HepG2 (cell line): Measurements from ENCODE around the gene CSTF3. TPM values are rescaled to one million over a fixed set of nuclear protein-coding genes. Genes with fewer than 3 reads are reported as not detected.

Experiments used
- AGO2 ChIP-seq: fragments of 200-400 bp; formaldehyde crosslinking; optimal IDR thresholded peaks from 2 replicates; pipeline ENCODE3; 2017; ENCODE audit warnings: mild to moderate bottlenecking, low read depth, low read length, moderate library complexity
- E2F2 ChIP-seq: sonication (generic); formaldehyde crosslinking; IDR thresholded peaks from 2 replicates; pipeline ENCODE4 v1.4.0; 2020; ENCODE audit warnings: missing genetic modification reagents, borderline replicate concordance
- HDAC6 ChIP-seq: fragments of 200-600 bp; sonication (generic); IDR thresholded peaks from 2 replicates; pipeline ENCODE4 v1.7.0; 2017; ENCODE audit warnings: mild to moderate bottlenecking, antibody characterized with exemption, low read length, low read depth
- TP53 ChIP-seq: sonication (generic); formaldehyde crosslinking; conservative IDR thresholded peaks from 2 replicates; pipeline ENCODE4 v1.4.0; 2020; ENCODE audit warnings: missing genetic modification reagents
- ZBTB14 ChIP-seq: sonication (generic); formaldehyde crosslinking; IDR thresholded peaks from 2 replicates; pipeline ENCODE4 v1.4.0; 2020; ENCODE audit warnings: missing genetic modification reagents
- ZBTB2 ChIP-seq: sonication (generic); formaldehyde crosslinking; IDR thresholded peaks from 2 replicates; pipeline ENCODE4 v1.8.0; 2022; ENCODE audit warnings: low read depth, missing genetic modification reagents
- ZBTB44 ChIP-seq: sonication (generic); formaldehyde crosslinking; IDR thresholded peaks from 2 replicates; pipeline ENCODE4 v1.4.0; 2020; ENCODE audit warnings: missing genetic modification reagents
- ZNF280B ChIP-seq: sonication (generic); formaldehyde crosslinking; IDR thresholded peaks from 2 replicates; pipeline ENCODE4 v1.5.0; 2020; ENCODE audit warnings: missing genetic modification reagents, mild to moderate bottlenecking, borderline replicate concordance
- ZNF343 ChIP-seq: sonication (generic); formaldehyde crosslinking; IDR thresholded peaks from 2 replicates; pipeline ENCODE4 v1.4.0; 2020; ENCODE audit warnings: mild to moderate bottlenecking, missing genetic modification reagents
- ZNF414 ChIP-seq: sonication (generic); formaldehyde crosslinking; IDR thresholded peaks from 2 replicates; pipeline ENCODE4 v1.5.0; 2020; ENCODE audit warnings: missing genetic modification reagents
- ZNF597 ChIP-seq: sonication (generic); formaldehyde crosslinking; IDR thresholded peaks from 2 replicates; pipeline ENCODE4 v1.5.0; 2020; ENCODE audit warnings: missing genetic modification reagents
- ZNF609 ChIP-seq: sonication (generic); formaldehyde crosslinking; IDR thresholded peaks from 2 replicates; pipeline ENCODE4 v1.4.0; 2020; ENCODE audit warnings: mild to moderate bottlenecking, missing genetic modification reagents, borderline replicate concordance
- polyA plus RNA-seq, 8 experiments: library from polyadenylated mRNA; depleted of rRNA in 3 of 8; stranded (reverse) in 7 of 8; unstranded in 1 of 8; fragments of >200 nt; fragmentation: Illumina TruSeq in 4 of 8; extraction: Trizol in 4 of 8; gene quantifications; 2 replicates each; pipeline versions ENCODE4 v1.2.1 to v1.2.3, GENCODE V29; 2011 to 2016; ENCODE audit warnings: low read depth in 4 of 8, missing spikeins in 1 of 8, mixed read lengths in 1 of 8; ENCODE audit not compliant: insufficient read depth in 1 of 8
- total RNA-seq, 5 experiments: library from RNA; depleted of rRNA; stranded (reverse); fragments of >200 nt; fragmentation: Illumina TruSeq; extraction: Trizol; gene quantifications; 2 replicates each; pipeline ENCODE4 v1.2.3, GENCODE V29; 2016; ENCODE audit warnings: low read depth in 1 of 5

CSTF3 gene
- total and polyA plus RNA-seq, 2 of the 13 experiments (the other 11 are each of a cell fraction or from before 2014, with no cell fraction given) = 21.5 to 43.6 TPM

- TF ChIP-seq ZNF414 (CRISPR knock-in tag) = no peak; the same call in 1 of the 2 replicates
- TF ChIP-seq ZBTB2 (CRISPR knock-in tag) = peak; percentile 39; the same call in 1 of the 2 replicates
- peak; percentile 59 for TF ChIP-seq ZBTB14 (CRISPR knock-in tag)
- TF ChIP-seq ZBTB44 (CRISPR knock-in tag) = no peak
- TF ChIP-seq HDAC6 = no peak
- peak; percentile 26; the same call in 1 of the 2 replicates for TF ChIP-seq E2F2 (CRISPR knock-in tag)
- TF ChIP-seq AGO2 = peak; percentile 74
- no peak for TF ChIP-seq ZNF280B (CRISPR knock-in tag)
- TF ChIP-seq ZNF343 (CRISPR knock-in tag) = no peak
- no peak; the same call in 1 of the 2 replicates for TF ChIP-seq ZNF609
- no peak for TF ChIP-seq ZNF597 (CRISPR knock-in tag)
- TF ChIP-seq TP53 = no peak
Observed at GRCh38 chr11:33039274-33040032, 121.8 kb downstream of the CSTF3 start, which contains the start of gene TCP11L1 (continued).
